ENCODE data around the gene SHANK3.

DNA sequence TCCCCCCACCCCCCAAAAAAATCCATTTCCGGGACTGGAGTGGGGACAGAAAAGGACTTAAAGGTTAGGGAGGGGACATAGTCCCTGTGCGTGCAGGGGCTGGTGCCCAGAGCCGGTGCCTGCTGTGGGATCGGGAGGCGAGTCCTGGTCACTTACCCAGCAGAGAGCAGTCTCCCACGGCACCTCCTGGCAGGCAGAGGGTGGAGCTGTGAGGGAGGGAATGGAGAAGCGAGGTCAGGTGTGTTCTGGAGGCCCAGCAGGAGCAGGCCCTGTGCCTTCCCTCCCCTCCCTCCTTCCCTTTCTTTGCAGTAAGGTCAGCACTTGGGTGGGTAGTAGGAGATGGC, 28.4 kb downstream of the SHANK3 start:
- TF ChIP-seq, protein P1, sequence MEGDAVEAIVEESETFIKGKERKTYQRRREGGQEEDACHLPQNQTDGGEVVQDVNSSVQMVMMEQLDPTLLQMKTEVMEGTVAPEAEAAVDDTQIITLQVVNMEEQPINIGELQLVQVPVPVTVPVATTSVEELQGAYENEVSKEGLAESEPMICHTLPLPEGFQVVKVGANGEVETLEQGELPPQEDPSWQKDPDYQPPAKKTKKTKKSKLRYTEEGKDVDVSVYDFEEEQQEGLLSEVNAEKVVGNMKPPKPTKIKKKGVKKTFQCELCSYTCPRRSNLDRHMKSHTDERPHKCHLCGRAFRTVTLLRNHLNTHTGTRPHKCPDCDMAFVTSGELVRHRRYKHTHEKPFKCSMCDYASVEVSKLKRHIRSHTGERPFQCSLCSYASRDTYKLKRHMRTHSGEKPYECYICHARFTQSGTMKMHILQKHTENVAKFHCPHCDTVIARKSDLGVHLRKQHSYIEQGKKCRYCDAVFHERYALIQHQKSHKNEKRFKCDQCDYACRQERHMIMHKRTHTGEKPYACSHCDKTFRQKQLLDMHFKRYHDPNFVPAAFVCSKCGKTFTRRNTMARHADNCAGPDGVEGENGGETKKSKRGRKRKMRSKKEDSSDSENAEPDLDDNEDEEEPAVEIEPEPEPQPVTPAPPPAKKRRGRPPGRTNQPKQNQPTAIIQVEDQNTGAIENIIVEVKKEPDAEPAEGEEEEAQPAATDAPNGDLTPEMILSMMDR (IDR thresholded peaks at IDR 0.05), result no peak
- TF ChIP-seq POLR2A (IDR thresholded peaks at IDR 0.05), result no peak
